Left ventricle myocardium superior (tissue), 1 donor: Measurements from ENCODE around the gene AMBN. TPM values are rescaled to one million over a fixed set of nuclear protein-coding genes. Genes with fewer than 3 reads are reported as not detected.
A peak's percentile ranks its signal among the peaks of the same experiment; 100 is the strongest.

ENCODE experiments used
- ATAC-seq: fragments of 200-7000 bp; cut with Tn5 transposase; one replicate; pipeline ENCODE4 v1.9.1; 2020; ENCODE audit warnings: mild to moderate bottlenecking, moderate library complexity
- DNase-seq: peaks from one replicate; pipeline ENCODE4 v3.0.0-alpha.2; 2020
- intact Hi-C: fragments of 100-400 bp; cut with micrococcal nuclease; formaldehyde crosslinking; loops from one replicate; pipeline ENCODE4 v1.11.0; 2022
- long read RNA-seq: library from polyadenylated mRNA; unstranded; transcript quantifications from one replicate; pipeline ENCODE4 v2.0.0, GENCODE V29; 2021
- total RNA-seq: library from RNA; stranded (reverse); fragmentation: NEBNext Ultra II Directional; extraction: Animal tissue kit (Norgen Biotek cat#: 25700); gene quantifications from one replicate; pipeline ENCODE4 v1.2.1, GENCODE V29; 2021
- donor health status: DM: no; HTN: yes; CAD: no; lungs with severe emphysema.

The AMBN gene
- total RNA-seq = not detected
- long read RNA-seq = 0 reads

DNA sequence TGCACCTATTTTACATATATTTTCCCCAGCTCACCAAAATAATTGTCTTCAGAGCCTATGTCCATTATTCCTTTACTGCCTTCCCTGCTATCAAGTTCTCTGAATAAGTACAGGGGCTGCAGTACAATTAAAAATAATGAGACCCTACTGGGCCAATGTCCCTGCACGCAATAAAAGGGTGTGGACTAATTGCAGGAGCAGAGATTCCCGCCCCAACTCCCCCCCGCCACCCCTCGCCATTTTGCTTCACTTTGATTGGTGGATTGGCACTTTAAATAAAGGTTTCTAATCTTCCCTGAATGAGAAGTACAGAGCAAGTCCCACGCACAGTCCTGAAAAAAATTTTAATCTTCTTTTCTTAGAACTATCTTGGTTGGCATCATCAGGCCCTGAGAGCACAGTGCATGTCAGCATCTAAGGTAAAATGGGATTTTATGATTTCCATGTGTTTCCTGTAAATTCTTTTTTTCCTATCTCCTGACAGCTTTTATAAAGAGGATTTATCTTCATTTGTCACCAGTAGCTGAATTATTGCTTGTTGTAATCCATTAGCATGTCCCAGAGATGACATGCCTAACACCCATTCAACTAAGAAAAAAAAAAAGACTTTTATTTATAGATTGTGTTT is at the start of gene AMBN:
TSS of gene AMBN (plus strand) at position 302 of the 628 bp plus-strand sequence. CDS start at position 405, 103 bp downstream.
- DNase-seq = no peak
- intact Hi-C loops = no loop called here
- no peak for ATAC-seq

GRCh38 chr4:70544279-70544868 is 47.7 kb upstream of the AMBN start:
- no peak for DNase-seq
- no peak for ATAC-seq
- intact Hi-C loops = no loop called here

DNA sequence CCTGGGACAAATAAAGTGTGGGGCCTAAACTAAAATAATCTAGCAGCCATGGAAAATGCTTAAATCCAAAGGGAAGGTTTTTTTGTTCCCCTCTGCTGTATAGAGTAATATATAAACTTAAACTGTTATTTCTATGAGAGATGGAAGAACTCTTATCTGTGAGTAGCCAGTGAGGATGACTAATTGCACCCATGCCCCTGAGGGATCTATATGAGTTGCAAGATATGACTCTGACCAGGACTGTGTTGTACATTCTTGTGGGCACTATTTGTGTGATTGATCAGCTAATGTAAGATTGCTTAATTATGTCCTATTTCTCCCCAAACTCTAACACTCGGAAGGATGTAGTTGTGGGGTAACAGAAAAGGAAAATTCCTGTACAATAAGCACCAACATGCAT is 35.2 kb upstream of the AMBN start:
- ATAC-seq = no peak
- DNase-seq = no peak
- intact Hi-C loops = no loop called here

DNA sequence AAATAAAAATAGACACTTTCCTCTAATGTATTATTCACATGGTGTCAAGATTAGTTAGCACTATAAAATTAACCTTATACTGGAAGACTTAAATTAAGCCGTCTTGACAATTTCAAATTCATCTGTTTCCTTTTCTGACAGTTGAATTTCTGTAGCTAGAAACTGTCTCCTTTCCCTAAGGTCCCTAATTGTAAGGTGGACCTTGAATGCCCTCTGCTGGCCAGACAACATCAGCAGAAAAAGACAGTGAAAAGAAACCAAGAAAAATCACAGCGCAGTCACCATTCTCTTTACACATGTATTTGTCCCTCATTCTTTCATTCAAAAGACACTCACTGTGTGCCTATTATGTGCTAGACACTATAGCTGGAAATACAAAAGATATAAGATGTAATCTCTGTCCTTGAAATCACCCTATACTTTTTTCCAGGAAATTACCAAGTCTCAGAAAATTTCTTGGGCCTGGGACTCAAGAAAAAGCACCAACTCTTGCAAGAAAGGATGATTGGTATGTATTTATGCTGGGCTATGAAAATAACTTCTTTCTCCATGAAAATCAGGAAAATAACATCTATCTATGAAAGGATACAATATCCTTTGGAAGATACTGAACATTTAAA is 32.7 kb upstream of the AMBN start:
- ATAC-seq (no peak), DNase-seq (no peak)
- intact Hi-C loops = no loop called here

GRCh38 chr4:70559924-70560323 is 32.1 kb upstream of the AMBN start:
- DNase-seq (no peak), ATAC-seq (no peak)
- intact Hi-C loops = no loop called here

DNA sequence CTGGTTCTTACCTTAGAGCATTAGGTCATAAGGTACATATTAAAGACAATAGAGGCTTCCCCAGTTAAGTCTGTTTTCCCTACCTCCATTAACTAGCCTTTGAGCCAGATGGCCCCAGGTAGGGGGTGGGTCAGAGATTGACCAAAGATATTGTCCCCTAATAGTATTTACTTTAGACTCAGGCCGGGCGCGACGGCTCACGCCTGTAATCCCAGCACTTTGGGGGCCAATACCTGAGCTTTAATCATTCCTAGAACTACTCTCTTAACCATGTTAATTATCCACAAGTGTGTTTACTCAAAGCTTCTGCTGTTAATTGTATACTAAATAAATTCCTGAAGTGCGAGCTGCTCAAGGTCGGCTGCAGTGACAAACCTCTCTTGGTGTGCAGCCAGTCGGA is 28.0 kb upstream of the AMBN start:
- DNase-seq (no peak), ATAC-seq (no peak)
- intact Hi-C loops = no loop called here

DNA sequence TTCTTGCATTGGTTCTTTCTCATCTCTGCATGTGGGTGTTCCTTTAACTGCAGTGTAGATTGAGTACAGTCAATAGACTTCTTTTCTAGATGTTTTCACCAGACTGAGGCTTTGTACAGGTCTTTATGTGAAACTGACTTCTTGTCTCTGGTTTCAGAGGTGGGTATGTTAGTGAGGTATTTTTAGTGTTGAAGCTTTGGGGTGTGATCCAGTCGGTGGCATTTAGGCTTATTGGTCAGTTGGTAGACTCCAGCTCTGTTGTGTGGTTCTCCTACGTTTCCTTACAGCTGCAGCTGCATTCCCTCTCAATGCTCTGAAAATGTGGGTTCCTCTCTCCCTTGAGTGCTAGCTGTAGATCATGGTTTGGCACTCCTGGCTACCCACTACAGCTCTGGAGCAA is 21.3 kb upstream of the AMBN start:
- intact Hi-C loops = no loop called here
- DNase-seq = no peak
- ATAC-seq = no peak

DNA sequence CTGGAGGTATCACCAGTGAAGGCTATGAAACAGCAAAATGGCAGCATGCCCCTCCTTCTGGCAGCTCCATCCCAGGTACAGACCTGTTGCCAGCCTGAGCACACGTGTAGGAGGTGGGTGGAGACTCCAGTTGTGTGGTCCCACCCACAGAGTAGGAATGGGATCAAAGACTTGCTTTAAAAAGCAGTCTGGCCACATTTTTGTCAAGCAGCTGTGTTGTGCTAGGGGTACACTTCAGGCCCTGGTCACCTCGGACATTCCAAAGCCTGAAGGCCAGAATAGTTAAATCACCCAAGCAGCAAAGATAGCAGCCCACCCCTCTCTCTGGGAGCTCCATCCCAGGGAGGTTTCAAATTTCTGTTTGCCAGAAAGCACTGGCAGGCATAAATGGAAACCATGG is 20.3 kb upstream of the AMBN start:
- ATAC-seq (no peak), DNase-seq (no peak)
- intact Hi-C loops = no loop called here

DNA sequence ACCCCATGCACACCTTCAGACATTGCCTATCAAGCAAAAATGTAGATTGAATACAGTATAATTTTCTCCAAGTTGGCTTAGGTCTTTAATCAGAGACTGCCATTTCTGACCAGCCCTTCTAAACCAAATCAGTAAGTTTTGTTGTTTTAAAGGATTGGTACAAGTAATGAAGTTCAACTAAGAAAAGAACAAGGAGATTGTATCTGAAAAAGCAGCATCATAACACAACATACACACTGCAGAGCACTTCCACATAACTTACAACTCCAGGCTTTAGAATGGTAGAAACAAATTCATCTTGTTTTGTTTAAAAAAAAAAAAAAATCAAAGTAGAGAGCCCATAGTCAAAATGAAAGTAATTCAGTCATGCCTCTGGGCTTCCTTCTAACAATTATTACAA is 16.1 kb upstream of the AMBN start:
- no peak for ATAC-seq
- intact Hi-C loops = no loop called here
- no peak for DNase-seq

- DNase-seq (no peak), ATAC-seq (no peak)
- intact Hi-C loops = no loop called here
Measured at GRCh38 chr4:70577220-70577927, 14.7 kb upstream of the AMBN start.

DNA sequence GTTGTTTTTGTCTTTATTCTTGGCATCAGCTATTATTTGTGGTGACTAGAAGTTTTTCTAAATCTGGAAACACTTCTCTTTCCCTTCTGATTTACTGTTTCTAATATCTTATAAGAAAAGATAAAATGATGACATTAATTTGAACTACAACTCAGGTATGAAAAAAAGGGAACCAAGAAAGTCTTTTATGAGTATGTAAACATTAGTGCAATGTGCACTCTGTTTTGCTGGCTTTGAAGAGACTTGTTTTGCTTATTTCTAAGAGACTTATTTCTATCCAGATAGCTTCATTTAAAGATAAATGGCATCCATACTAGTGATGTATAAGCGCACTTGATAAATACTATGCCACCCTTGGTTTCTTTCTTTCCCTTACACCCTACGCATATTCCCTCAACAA is 10.1 kb upstream of the AMBN start:
- ATAC-seq (no peak), DNase-seq (no peak)
- intact Hi-C loops = no loop called here

DNA sequence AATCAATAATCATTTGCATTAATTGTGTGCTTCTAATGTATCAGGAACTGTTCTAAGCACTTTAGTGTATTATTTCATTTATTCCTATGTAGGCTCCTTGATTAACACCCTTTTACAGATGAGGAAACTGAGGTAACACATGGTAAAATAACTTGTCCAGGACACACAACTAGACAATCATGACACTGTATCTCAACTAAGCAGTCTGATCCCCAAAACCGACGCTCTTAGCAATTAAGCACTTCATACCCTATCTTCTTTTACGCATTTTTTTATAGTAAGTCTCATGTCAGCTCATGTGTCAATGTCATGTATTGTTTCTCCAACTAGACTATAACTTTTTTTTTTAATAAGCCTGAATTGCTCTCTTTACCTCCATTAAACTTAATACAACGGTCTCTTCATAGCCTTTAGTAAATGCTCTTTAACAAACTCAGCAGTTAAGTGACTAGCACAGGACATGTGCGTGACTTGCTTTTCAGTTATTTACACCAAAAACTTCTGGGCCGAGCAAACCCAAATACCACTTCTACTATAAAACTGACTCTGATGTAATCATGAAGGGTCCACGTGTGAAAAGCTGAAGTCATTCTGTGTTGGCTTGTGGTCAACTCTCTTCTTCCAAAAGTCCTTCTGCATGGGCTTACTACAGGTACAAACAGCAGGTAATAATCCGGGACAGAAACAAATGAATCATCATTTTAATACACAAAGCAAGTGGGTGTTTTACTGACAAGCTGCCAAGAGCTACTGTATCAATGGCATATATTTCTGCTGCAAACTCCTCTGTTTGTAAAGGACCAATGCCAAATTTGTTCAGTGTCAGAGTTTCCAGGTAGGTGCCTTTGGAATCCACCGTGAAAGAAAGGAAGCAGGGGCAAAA is 7.9 kb upstream of the AMBN start:
- intact Hi-C loops = no loop called here

DNA sequence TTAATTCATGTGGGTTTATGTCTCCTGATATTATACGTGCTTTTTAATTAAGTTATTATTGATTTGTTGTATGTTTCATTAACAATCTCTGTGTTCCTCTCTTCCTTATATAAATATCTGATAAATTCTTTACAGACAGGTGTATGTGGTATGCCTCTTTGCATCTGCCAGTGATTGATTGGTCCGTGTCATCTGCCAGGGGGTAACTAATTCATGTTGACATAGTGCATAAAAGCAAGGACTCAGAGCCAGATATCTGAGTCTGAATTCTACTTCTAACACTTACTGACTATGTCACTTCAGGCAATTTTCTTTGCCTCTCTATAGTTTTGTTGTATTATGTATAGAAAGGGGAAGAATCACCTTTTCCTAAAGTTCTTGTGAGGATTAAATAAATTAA is 5.2 kb upstream of the AMBN start:
- DNase-seq (no peak), ATAC-seq (no peak)
- intact Hi-C loops = no loop called here

More for the DNA sequence above, 7.9 kb upstream of the AMBN start:
- DNase-seq (no peak), ATAC-seq (no peak)

GRCh38 chr4:70589785-70590184 is 2.3 kb upstream of the AMBN start:
- intact Hi-C loops = no loop called here
- DNase-seq (no peak), ATAC-seq (no peak)

DNA sequence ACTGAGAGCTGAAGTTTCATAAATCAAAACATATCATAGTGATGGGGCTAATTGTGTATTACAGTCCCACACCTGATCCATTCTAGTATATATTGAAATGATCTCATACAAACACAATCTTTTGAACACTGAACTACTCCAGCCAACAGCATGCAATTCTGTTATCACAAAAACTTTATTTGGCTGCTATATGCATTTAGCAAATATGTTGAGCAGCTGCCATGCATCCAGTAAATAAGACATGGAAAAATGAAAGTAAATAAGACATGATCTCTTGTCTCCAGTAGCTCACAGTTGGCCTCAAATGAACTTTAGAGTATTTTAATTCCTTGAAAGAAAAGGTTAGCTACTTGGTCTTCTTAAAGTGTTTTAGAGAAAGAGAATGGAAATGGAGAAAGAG is 2.1 kb downstream of the AMBN start:
- intact Hi-C loops = no loop called here
- DNase-seq (no peak), ATAC-seq (no peak)

- intact Hi-C loops = no loop called here
- DNase-seq = no peak
- ATAC-seq = no peak
Measured at GRCh38 chr4:70600305-70600704, 8.2 kb downstream of the AMBN start.

- DNase-seq (no peak), ATAC-seq (no peak)
- intact Hi-C loops = no loop called here
Measured at GRCh38 chr4:70600977-70601376, 8.9 kb downstream of the AMBN start.

- DNase-seq (peak; percentile 31), ATAC-seq (peak; percentile 40)
- intact Hi-C loops = no loop called here
Measured at GRCh38 chr4:70601422-70602039, 9.5 kb downstream of the AMBN start.

DNA sequence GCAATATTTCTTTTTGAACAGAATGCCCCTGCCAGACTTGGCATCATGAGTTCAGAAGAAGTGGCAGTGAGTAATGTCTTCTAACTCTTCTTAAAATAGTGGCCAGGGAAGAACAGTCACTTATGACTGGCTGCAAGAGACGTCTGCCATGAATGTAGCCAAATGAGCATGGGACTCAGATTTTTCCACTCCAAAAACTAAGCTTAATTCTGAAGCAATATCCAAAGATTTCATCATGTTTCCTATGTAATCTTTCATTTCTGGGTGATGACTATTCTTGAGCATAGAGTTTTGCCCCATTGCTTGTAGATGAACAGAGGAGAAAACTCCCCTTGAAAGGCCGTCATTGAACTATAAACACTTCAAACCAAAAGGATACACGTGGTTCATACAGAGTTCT is 11.8 kb downstream of the AMBN start:
- no peak for ATAC-seq
- intact Hi-C loops = no loop called here

More for the DNA sequence above, 11.8 kb downstream of the AMBN start:
- DNase-seq = no peak
